ENCODE measurements around the gene SNAPC5.

SNAPC5 gene

DNA sequence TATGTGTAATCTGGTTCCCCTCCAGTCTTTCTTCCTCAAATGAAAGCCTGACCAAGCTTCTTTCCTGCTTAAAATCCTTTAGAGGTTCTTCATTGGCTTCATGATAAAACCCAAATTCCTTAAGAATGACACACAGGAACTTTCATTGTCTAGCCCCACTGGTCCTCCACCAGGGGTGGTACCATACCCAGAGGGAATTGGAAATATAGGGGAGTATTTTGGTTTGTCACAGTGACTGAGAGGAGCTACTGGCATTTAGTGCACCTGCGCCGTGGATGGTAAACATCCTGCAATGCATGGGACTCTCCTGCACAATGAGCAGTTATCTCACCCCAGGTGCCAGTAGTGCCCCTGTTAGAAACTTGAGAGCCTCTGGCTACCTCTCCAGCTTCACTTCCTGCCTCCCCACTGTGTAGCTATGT lies 18.4 kb upstream of the SNAPC5 start:
- H3K4me3 ChIP-seq (ENCODE audit: low read depth, low read length), result no peak overlapping the region
- TF ChIP-seq, protein P1, sequence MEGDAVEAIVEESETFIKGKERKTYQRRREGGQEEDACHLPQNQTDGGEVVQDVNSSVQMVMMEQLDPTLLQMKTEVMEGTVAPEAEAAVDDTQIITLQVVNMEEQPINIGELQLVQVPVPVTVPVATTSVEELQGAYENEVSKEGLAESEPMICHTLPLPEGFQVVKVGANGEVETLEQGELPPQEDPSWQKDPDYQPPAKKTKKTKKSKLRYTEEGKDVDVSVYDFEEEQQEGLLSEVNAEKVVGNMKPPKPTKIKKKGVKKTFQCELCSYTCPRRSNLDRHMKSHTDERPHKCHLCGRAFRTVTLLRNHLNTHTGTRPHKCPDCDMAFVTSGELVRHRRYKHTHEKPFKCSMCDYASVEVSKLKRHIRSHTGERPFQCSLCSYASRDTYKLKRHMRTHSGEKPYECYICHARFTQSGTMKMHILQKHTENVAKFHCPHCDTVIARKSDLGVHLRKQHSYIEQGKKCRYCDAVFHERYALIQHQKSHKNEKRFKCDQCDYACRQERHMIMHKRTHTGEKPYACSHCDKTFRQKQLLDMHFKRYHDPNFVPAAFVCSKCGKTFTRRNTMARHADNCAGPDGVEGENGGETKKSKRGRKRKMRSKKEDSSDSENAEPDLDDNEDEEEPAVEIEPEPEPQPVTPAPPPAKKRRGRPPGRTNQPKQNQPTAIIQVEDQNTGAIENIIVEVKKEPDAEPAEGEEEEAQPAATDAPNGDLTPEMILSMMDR (IDR thresholded peaks at IDR 0.05; ENCODE audit: borderline replicate concordance, insufficient read depth, low read depth, low read length), result no peak

DNA sequence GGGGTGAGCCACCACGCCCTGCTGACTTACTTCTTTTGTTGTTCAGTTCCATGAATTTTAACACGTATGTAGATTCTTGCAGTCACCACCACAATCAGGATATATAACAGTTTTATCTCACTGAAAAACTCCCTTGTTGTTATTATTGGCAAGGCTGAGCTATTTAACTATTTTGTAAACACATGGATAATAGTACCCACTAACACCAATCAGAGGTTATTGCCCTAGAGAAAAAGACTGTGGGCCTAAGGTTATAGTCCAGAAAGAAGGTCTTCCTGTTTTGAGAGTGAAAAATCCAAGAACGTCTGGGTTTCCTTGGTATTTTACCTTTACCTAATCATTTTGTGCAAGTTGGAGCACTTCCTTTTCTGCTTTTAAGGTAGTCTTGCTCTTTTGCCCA lies 17.0 kb upstream of the SNAPC5 start:
- no peak overlapping the region for H3K4me3 ChIP-seq (ENCODE audit: low read depth, low read length)
- TF ChIP-seq, protein P1 (IDR thresholded peaks at IDR 0.05; ENCODE audit: borderline replicate concordance, insufficient read depth, low read depth, low read length), result no peak

DNA sequence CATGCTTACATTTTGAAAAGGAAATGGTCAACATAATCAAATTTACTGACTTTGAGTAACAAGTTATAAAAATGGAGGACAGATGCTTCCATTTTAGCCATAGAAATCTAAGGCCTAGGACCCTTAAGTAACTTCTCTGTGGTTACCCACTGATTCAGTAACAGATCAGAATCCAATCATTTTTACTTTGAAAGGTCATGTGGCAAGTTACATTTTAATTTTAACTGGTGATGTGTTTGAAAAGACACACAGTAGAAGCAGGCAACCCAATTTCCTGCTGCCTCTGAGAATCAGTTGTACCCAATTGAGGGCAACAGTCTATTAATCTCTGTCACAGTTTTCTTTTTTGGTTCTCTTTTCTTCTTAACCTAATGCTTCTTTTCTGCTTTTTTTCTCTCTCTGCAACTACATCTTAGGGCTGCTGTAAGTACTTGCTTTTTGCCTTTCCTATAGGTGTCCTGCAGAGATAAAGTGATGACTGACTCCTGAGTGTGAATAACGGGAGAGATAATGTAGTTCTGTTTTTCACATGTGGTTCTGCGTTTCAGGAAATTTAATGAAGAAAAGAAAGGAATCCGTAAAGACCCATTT lies 10.8 kb upstream of the SNAPC5 start:
- TF ChIP-seq, protein P1 (IDR thresholded peaks at IDR 0.05; ENCODE audit: borderline replicate concordance, insufficient read depth, low read depth, low read length), result no peak
- no peak overlapping the region for H3K4me3 ChIP-seq (ENCODE audit: low read depth, low read length)

DNA sequence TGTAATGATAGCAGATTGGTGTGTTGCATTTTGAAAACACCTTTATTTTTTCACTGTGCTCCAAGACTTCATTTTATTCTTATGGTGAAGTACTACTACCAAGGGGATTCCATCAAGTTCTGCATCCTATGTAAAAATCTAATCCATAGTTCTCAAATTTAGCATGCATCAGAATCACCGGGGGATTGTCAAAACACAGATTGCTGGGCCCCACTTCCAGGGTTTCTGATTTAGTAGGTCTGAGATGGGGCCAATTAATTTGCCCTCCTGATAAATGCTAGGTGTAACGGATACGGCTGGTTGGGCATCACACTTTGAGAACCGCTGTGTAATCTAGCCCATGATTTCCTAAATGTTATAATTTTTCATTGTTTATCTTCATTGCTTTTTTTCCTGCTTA lies 8.3 kb upstream of the SNAPC5 start:
- peak overlapping the region; percentile 78 for H3K4me3 ChIP-seq (ENCODE audit: low read depth, low read length)
- TF ChIP-seq, protein P1 (IDR thresholded peaks at IDR 0.05; ENCODE audit: borderline replicate concordance, insufficient read depth, low read depth, low read length), result no peak

DNA sequence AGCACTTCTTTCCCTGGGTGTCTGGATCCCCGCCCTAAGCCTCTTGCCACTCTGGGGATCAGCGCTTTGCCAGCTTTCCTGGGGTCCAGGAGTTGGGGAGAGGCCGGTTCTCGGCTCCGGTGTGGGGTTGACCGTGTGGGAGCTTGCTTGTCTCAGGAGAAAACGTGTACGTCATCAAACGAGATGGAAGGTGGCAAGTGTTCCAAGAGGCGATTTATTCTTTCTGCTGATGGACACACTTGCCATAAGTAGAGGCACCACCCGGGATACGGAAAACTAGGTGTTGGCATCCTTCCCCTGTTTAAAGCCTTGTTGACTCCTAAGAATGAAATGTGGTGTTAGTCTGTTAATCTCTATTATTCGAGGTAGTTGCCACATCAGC lies 7.9 kb upstream of the SNAPC5 start:
- TF ChIP-seq, protein P1 (IDR thresholded peaks at IDR 0.05; ENCODE audit: borderline replicate concordance, insufficient read depth, low read depth, low read length), result no peak
- peak overlapping the region; percentile 78 for H3K4me3 ChIP-seq (ENCODE audit: low read depth, low read length)

DNA sequence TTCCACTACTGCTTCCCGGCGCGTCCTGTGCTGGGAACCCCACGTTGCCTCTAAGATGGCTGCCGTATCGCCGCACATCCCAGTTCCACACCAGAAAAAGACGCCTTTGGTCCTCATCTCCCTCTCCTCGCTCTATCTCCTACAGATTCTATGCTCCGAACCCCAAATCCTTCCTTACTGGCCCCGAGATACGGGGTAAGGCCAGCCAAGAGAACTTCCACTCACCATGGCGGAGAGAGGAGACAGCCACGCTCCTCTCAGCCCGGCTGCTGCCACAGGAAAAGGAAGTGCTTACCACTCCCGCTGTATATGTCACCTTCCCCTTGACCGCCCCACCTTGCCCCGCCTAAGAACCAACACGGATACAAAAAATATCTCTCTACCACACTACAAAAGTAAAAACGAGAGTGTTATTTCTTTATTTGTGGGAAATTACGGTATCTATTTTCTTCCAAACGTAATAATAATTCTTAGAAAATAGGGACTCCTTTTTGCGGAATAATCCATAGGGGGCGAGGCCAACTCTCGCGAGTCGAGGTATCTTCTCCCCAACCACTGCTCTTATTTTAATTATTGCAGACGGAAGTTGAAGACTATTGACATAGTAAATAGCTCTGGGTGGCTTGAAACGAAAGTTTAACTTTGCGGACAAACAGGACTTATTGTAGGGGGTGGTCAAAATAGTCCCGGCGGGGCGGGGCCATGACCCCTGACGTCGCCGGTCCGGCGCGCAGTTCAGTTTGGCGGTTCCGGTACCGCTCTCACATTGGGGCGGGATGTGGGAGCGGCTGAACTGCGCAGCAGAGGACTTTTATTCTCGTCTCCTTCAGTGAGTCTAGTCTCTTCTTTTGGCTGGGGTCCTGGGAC lies 7.2 kb upstream of the SNAPC5 start, which contains the start of the genes RPL4 and ZWILCH:
TSS of gene RPL4 (minus strand) at position 293 of the 867 bp plus-strand sequence. CDS start at position 228, 65 bp downstream.
TSS of gene ZWILCH (plus strand) at position 764 of the 867 bp plus-strand sequence. CDS start at position 777, 13 bp downstream.
- H3K4me3 ChIP-seq (ENCODE audit: low read depth, low read length), result peak within 1 kb of the TSS; percentile 78
- TF ChIP-seq, protein P1 (IDR thresholded peaks at IDR 0.05; ENCODE audit: borderline replicate concordance, insufficient read depth, low read depth, low read length), result no peak
